Ascending aorta (tissue), 2 donors: ENCODE measurements around the gene HIF1AN. TPM values are rescaled to one million over a fixed set of nuclear protein-coding genes. Genes with fewer than 3 reads are reported as not detected.

Source experiments
- DNase-seq, 2 donors: peaks; one replicate each; pipeline ENCODE4 v3.0.0-alpha.2; 2019; ENCODE audit warnings: low spot score in 2 of 2
- H3K27ac ChIP-seq, 2 donors: fragments of 200-600 bp; sonication (generic); one replicate each; pipeline ENCODE4 v1.5.1; 2016 to 2017; ENCODE audit warnings: mild to moderate bottlenecking in 1 of 2
- H3K27me3 ChIP-seq: fragments of 200-600 bp; sonication (generic); one replicate; pipeline ENCODE4 v1.5.1; 2017
- H3K36me3 ChIP-seq, 2 donors: fragments of 200-600 bp; sonication (generic); one replicate each; pipeline ENCODE4 v1.5.1; 2016
- H3K4me1 ChIP-seq, 2 donors: fragments of 200-600 bp; sonication (generic); one replicate each; pipeline ENCODE4 v1.5.1; 2016 to 2017; ENCODE audit warnings: mild to moderate bottlenecking in 1 of 2
- H3K4me3 ChIP-seq, 2 donors: fragments of 200-600 bp; sonication (generic); one replicate each; pipeline ENCODE4 v1.5.1; 2016 to 2017; ENCODE audit warnings: mild to moderate bottlenecking in 1 of 2
- H3K9me3 ChIP-seq, 2 donors: fragments of 200-600 bp; sonication (generic); one replicate each; pipeline ENCODE4 v1.5.1; 2016
- intact Hi-C: fragments of 100-400 bp; cut with DNase I; formaldehyde crosslinking; loops from one replicate; pipeline ENCODE4 v1.15.1; 2023
- total RNA-seq: library from RNA; depleted of rRNA; stranded (reverse); fragments of >200 nt; gene quantifications from one replicate; pipeline ENCODE4 v1.1.0, GENCODE V29; 2016
- TF ChIP-seq, protein P1 (sequence below), 3 experiments: fragments of 200-600 bp in 2 of 3; fragments of 450-650 bp in 1 of 3; sonication (generic) in 2 of 3; IDR thresholded peaks; one replicate each; pipeline ENCODE4 v1.5.1; 2016 to 2019; ENCODE audit warnings: antibody characterized with exemption in 3 of 3, mild to moderate bottlenecking in 1 of 3, moderate library complexity in 1 of 3

Gene HIF1AN
- total RNA-seq, 1 donor from 2014 or later: 4.7 TPM

DNA sequence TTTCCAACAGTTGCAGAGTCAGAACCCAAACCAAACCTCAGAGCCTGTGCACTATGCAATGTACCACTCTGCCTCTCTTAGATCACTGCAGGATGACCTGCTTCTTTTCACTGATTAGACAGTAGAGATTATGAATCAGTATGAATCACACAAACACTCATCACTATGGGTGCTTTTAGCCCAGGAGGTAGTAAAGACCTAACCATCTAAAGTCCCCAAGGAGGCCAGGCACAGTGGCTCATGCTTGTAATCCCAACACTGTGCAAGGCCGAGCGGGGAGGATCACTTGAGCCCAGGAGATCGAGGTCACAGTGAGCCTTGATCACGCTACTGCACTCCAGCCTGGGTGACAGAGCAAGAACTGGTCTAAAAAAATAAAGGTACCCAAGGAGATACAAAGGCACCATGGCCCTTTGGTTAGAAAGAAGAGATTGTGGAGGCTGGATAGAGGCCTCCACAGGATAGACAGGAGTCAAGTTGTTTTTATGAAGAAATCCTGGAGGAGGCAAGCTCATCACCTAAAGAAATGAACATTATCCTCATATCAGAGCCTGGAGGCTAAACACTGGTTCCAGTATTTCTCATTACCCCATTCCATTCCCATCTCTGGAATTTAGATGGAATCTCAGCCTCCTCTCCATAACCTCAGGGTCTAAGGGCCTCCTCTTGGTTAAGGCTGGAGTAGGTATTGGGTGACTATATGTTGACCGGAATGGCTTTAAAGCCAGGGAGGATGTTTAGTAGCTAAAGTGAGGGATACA is 29.0 kb upstream of the HIF1AN start:
- DNase-seq: no peak
- Histone ChIP-seq H3K4me1 (no peaks in the 10 kb centered on the region), H3K9me3 (no peaks in the 10 kb centered on the region), H3K27ac (no peak overlapping the region), H3K27me3 (no peaks in the 10 kb centered on the region), H3K36me3 (peaks cover 14 to 23% of the 10 kb centered on the region in 2 donors), H3K4me3 (no peak overlapping the region)
- TF ChIP-seq, protein P1, sequence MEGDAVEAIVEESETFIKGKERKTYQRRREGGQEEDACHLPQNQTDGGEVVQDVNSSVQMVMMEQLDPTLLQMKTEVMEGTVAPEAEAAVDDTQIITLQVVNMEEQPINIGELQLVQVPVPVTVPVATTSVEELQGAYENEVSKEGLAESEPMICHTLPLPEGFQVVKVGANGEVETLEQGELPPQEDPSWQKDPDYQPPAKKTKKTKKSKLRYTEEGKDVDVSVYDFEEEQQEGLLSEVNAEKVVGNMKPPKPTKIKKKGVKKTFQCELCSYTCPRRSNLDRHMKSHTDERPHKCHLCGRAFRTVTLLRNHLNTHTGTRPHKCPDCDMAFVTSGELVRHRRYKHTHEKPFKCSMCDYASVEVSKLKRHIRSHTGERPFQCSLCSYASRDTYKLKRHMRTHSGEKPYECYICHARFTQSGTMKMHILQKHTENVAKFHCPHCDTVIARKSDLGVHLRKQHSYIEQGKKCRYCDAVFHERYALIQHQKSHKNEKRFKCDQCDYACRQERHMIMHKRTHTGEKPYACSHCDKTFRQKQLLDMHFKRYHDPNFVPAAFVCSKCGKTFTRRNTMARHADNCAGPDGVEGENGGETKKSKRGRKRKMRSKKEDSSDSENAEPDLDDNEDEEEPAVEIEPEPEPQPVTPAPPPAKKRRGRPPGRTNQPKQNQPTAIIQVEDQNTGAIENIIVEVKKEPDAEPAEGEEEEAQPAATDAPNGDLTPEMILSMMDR (IDR thresholded peaks at IDR 0.05): no peak
- intact Hi-C loops: no loop called here

DNA sequence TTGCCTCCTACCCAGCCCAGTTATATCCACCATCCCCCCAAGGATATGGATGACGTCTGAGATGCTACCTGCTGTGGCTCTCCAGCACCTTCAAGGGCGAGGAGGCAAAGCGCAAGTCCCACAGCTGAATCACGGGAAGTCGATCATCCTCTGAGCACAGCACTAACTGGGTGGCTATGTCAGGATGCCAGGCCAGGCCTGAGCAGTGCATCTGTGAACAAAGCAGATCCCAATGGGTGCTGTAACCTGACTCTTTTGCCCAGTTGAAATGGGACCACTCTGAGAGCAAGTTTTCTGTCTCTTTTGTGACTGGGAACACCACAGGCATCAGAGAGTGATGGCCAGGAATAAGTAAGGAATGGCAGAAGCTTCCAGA is 28.4 kb upstream of the HIF1AN start:
- DNase-seq: no peak
- TF ChIP-seq, protein P1 (IDR thresholded peaks at IDR 0.05): no peak
- Histone ChIP-seq H3K27me3 (no peaks in the 10 kb centered on the region), H3K4me3 (no peak overlapping the region), H3K36me3 (peaks cover 14 to 25% of the 10 kb centered on the region in 2 donors), H3K27ac (no peak overlapping the region), H3K4me1 (no peaks in the 10 kb centered on the region), H3K9me3 (no peaks in the 10 kb centered on the region)
- intact Hi-C loops: no loop called here

DNA sequence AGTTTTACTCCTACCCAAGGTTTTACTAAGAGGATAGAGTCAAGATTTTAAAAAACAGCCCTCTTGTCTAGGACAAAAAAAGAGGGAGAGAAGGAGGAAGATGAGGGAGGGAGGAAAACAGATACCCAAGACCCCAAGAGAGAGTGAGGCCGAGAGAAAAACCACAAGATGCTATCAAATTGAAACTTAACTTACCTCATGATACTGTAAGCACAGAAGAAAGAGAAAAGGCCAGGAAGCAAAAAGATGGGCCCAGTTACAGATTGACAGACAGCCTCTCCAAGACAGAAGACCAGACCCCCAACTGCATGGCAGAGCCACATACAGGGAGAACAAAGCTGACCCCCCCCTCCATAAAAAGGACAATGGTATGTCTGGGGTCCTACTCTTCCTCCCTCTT is 27.5 kb upstream of the HIF1AN start:
- intact Hi-C loops: no loop called here
- Histone ChIP-seq H3K27me3 (no peaks in the 10 kb centered on the region), H3K27ac (no peak overlapping the region), H3K36me3 (peaks cover 14 to 29% of the 10 kb centered on the region in 2 donors), H3K4me3 (no peak overlapping the region), H3K9me3 (no peaks in the 10 kb centered on the region), H3K4me1 (no peaks in the 10 kb centered on the region)
- TF ChIP-seq, protein P1 (IDR thresholded peaks at IDR 0.05): no peak
- no peak for DNase-seq

DNA sequence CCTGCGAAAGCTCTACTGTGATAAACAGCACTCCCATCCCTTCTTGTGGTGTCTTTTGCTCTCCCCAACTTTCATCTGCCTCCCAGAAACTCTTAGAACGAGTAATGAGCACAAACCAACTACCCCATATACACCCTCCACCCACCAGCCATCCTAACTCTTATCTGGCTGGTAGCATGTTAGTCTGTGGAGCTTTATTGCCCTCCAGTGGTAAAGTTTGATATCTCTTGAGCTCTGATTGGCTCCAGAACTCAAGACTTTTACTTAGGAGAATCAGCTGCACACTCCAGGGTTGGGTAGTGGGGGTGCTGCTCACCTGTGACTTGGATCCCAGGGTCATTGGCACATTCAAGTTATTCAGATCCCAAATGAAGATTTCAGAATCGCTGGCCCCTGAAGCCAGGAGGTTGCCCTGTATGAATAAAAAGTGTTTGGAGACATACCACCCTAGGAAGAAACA is 27.0 kb upstream of the HIF1AN start:
- Histone ChIP-seq H3K4me3 (no peak overlapping the region), H3K27ac (no peak overlapping the region), H3K27me3 (no peaks in the 10 kb centered on the region), H3K9me3 (no peaks in the 10 kb centered on the region), H3K4me1 (no peaks in the 10 kb centered on the region), H3K36me3 (peaks cover 14 to 29% of the 10 kb centered on the region in 2 donors)
- DNase-seq: no peak
- TF ChIP-seq, protein P1 (IDR thresholded peaks at IDR 0.05): peak in 2 of 3 experiments; percentile 13 to 28
- intact Hi-C loops: no loop called here

DNA sequence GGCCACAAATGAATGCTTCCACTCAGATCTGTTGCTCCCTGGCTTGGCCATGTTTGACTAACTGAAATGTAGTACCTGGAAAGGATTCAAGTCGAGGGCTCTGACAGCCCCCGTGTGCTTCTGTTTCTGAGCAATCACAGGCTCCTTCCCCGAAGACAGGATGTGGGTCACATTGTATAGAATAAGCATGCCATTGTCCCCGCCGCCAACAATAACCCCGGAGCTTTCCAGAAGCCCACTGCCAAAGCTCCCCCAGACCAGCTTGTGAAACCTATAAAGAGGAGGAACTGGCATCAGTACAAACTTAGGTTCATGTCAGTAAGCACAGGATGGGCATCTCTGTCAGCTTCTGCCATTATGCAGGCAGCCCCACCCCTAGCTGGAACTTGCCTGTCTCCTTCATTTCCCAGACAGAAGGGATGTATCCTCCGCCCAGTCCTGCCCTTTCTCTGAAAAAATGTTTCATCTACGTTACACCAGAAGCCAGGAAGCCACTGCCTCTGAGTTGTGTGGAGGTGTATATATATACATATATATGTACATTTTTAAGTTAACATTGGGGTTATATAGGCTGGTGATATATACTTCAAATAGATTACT is 26.4 kb upstream of the HIF1AN start:
- no peaks in the 10 kb centered on the region for H3K4me1 ChIP-seq
- H3K36me3 ChIP-seq: peaks cover 14 to 29% of the 10 kb centered on the region in 2 donors
- no peak overlapping the region for H3K4me3 ChIP-seq
- H3K27ac ChIP-seq: no peak overlapping the region
- no peaks in the 10 kb centered on the region for H3K9me3 ChIP-seq
- no peak for DNase-seq
- TF ChIP-seq, protein P1 (IDR thresholded peaks at IDR 0.05): no peak
- intact Hi-C loops: no loop called here
- no peaks in the 10 kb centered on the region for H3K27me3 ChIP-seq
